Astrocyte of the cerebellum (primary cell): Measurements from ENCODE around the gene JUND.

Experiments used
- DNase-seq: peaks from one replicate; pipeline ENCODE4 v3.0.0-alpha.2; 2011; ENCODE audit warnings: low read depth
- H3K4me3 ChIP-seq: 2 replicates; pipeline ENCODE4 v1.5.1; 2011; ENCODE audit warnings: mild to moderate bottlenecking, low read depth, low read length, moderate library complexity
- CTCF ChIP-seq: IDR thresholded peaks from 2 replicates; pipeline ENCODE4 v1.5.1; 2012; ENCODE audit warnings: low read length, low read depth, moderate library complexity, mild to moderate bottlenecking; ENCODE audit errors: missing control alignments
- in situ Hi-C: cut with HindIII; loops from 2 replicates; pipeline ENCODE4 v1.10.0; 2017; ENCODE audit warnings: low sequenced_read_pairs

The JUND gene

GRCh38 chr19:18290302-18291018, 9.0 kb upstream of the JUND start:
- no peak overlapping the region for H3K4me3 ChIP-seq
- in situ Hi-C loops, result no loop called here
- no peak for TF ChIP-seq CTCF
- DNase-seq, result no peak

GRCh38 chr19:18289471-18290301, 8.3 kb upstream of the JUND start:
- in situ Hi-C loops, result no loop called here
- no peak for DNase-seq
- TF ChIP-seq CTCF, result no peak
- no peak overlapping the region for H3K4me3 ChIP-seq

- no peak overlapping the region for H3K4me3 ChIP-seq
- in situ Hi-C loops, result no loop called here
- DNase-seq, result no peak
- TF ChIP-seq CTCF, result no peak
These were observed 6.7 kb upstream of the JUND start for GRCh38 chr19:18287836-18288772.

- TF ChIP-seq CTCF, result no peak
- H3K4me3 ChIP-seq, result no peak overlapping the region
- in situ Hi-C loops, result no loop called here
- DNase-seq, result no peak
These were observed 5.7 kb upstream of the JUND start for GRCh38 chr19:18286973-18287635.

GRCh38 chr19:18284712-18285360, 3.4 kb upstream of the JUND start:
- in situ Hi-C loops, result no loop called here
- TF ChIP-seq CTCF, result no peak
- DNase-seq, result no peak
- no peak overlapping the region for H3K4me3 ChIP-seq
